KBM-7 (cell line): ENCODE measurements around the gene PPP4R3B.
A peak's percentile ranks its signal among the peaks of the same experiment; 100 is the strongest.

Experiments used
- DNase-seq: peaks from one replicate; pipeline ENCODE4 v3.0.0-alpha.2; 2015
- in situ Hi-C: fragments of 300-500 bp; cut with MboI; formaldehyde crosslinking; loops from 2 replicates; pipeline ENCODE4 v1.14.3; 2020; ENCODE audit warnings: low sequenced_read_pairs, low pct_unique_long_range_greater_than_20kb, mixed read lengths

Gene PPP4R3B

GRCh38 chr2:55526174-55526573 is 91.2 kb downstream of the PPP4R3B start:
- DNase-seq = no peak
- in situ Hi-C loops = no loop called here

- in situ Hi-C loops = no loop called here
- no peak for DNase-seq
Measured at GRCh38 chr2:55524884-55525437, 92.5 kb downstream of the PPP4R3B start.

- DNase-seq = peak; percentile 45
- in situ Hi-C loops = no loop called here
Measured at GRCh38 chr2:55519938-55520885, 97.2 kb downstream of the PPP4R3B start.

GRCh38 chr2:55518841-55519165 is 98.6 kb downstream of the PPP4R3B start:
- DNase-seq = no peak
- in situ Hi-C loops = no loop called here

- DNase-seq = peak; percentile 43
- in situ Hi-C loops = no loop called here
Measured at GRCh38 chr2:55511508-55512124, 105.8 kb downstream of the PPP4R3B start.

- in situ Hi-C loops = no loop called here
- DNase-seq = no peak
Measured at GRCh38 chr2:55502590-55503141, 114.8 kb downstream of the PPP4R3B start.

- in situ Hi-C loops = no loop called here
- no peak for DNase-seq
Measured at GRCh38 chr2:55500025-55500424, 117.4 kb downstream of the PPP4R3B start.

- in situ Hi-C loops = no loop called here
- no peak for DNase-seq
Measured at GRCh38 chr2:55498582-55498981, 118.8 kb downstream of the PPP4R3B start.
